ENCODE data around the gene BMP7.

GRCh38 chr20:57313230-57313629 is 46.8 kb upstream of the BMP7 start:
- TF ChIP-seq CTCF (conservative IDR thresholded peaks at IDR 0.05; ENCODE audit: low read length), result no peak
- no peak for TF ChIP-seq EZH2phosphoT487 (IDR thresholded peaks at IDR 0.05; ENCODE audit: borderline replicate concordance, low read depth, low read length)

Measured in OCI-LY7 (cell line).